Smooth muscle cell (in vitro differentiated cells): ENCODE data around the gene SNRPB. TPM values are rescaled to one million over a fixed set of nuclear protein-coding genes. Genes with fewer than 3 reads are reported as not detected.
A peak's percentile ranks its signal among the peaks of the same experiment; 100 is the strongest.
"Not testable (repeated sequence)": the region's sequence is repeated elsewhere in the genome, so short reads cannot be mapped to it uniquely, and the experiment has no call there.

Source experiments
- DNase-seq: peaks from one replicate; lab custom pipeline; 2025; ENCODE audit not compliant: unreplicated experiment; lab: John Stamatoyannopoulos, UW
- H2AFZ ChIP-seq: fragments of 200-600 bp; sonication (generic); 2 replicates; pipeline ENCODE4 v1.6.0; 2016; ENCODE audit warnings: antibody characterized with exemption, low read depth, mild to moderate bottlenecking
- H3F3A ChIP-seq: fragments of 200-600 bp; sonication (generic); 2 replicates; pipeline ENCODE4 v1.6.0; 2017; ENCODE audit warnings: antibody characterized with exemption, low read depth
- H3K27ac ChIP-seq: fragments of 200-600 bp; sonication (generic); 2 replicates; pipeline ENCODE4 v1.5.1; 2016; ENCODE audit warnings: low read depth, mild to moderate bottlenecking
- H3K27me3 ChIP-seq: fragments of 200-600 bp; sonication (generic); 2 replicates; pipeline ENCODE4 v1.6.1; 2016; ENCODE audit warnings: low read depth, mild to moderate bottlenecking
- H3K36me3 ChIP-seq: fragments of 200-600 bp; sonication (generic); 2 replicates; pipeline ENCODE4 v1.5.1; 2016; ENCODE audit warnings: low read depth
- H3K4me1 ChIP-seq: fragments of 200-600 bp; sonication (generic); 2 replicates; pipeline ENCODE4 v1.5.1; 2016; ENCODE audit warnings: low read depth
- H3K4me2 ChIP-seq: fragments of 200-600 bp; sonication (generic); 2 replicates; pipeline ENCODE4 v1.6.0; 2016; ENCODE audit warnings: mild to moderate bottlenecking
- H3K4me3 ChIP-seq: fragments of 200-600 bp; sonication (generic); 2 replicates; pipeline ENCODE4 v1.5.1; 2016; ENCODE audit warnings: mild to moderate bottlenecking
- H3K79me2 ChIP-seq: fragments of 200-600 bp; sonication (generic); 2 replicates; pipeline ENCODE4 v1.6.0; 2016; ENCODE audit warnings: low read depth, mild to moderate bottlenecking
- H3K9ac ChIP-seq: fragments of 200-600 bp; sonication (generic); 2 replicates; pipeline ENCODE4 v1.6.0; 2016; ENCODE audit warnings: low read depth
- H3K9me3 ChIP-seq: fragments of 200-600 bp; sonication (generic); replicated peaks from 2 replicates; pipeline ENCODE4 v1.5.1; 2016; ENCODE audit warnings: low read depth
- H4K20me1 ChIP-seq: fragments of 200-600 bp; sonication (generic); 2 replicates; pipeline ENCODE4 v1.6.0; 2016; ENCODE audit warnings: low read depth
- CTCF ChIP-seq: fragments of 200-600 bp; sonication (generic); IDR thresholded peaks from 2 replicates; pipeline ENCODE4 v1.5.1; 2017; ENCODE audit warnings: borderline replicate concordance, mild to moderate bottlenecking, antibody characterized with exemption; ENCODE audit not compliant: insufficient read depth, poor library complexity, severe bottlenecking
- WGBS: methylation state at CpG from one replicate; pipeline ENCODE4 v1.1.7; 2016; ENCODE audit warnings: low lambda C conversion rate; 5-methylcytosine and 5-hydroxymethylcytosine counted together
- polyA plus RNA-seq: library from polyadenylated mRNA; unstranded; fragments of >200 nt; fragmentation: Nextera tagmentation; extraction: Ambion mirVana; gene quantifications from 2 replicates; pipeline ENCODE4 v1.2.1, GENCODE V29; 2016
- total RNA-seq: library from RNA; depleted of rRNA; stranded (reverse); fragments of >200 nt; gene quantifications from 2 replicates; pipeline ENCODE4 v1.2.3, GENCODE V29; 2014

The SNRPB gene
- total and polyA plus RNA-seq, 2 experiments from 2014 or later: 250 to 281 TPM

GRCh38 chr20:2507464-2507863, 36.9 kb upstream of the SNRPB start:
- Histone ChIP-seq H2AFZ (no peak overlapping the region), H3K4me2 (peak overlapping the region; percentile 95), H4K20me1 (peaks cover 4% of the 10 kb centered on the region), H3F3A (no peaks in the 10 kb centered on the region), H3K79me2 (peaks cover 39% of the 10 kb centered on the region), H3K4me3 (peak overlapping the region; percentile 78), H3K4me1 (peaks cover 11% of the 10 kb centered on the region), H3K36me3 (no peaks in the 10 kb centered on the region), H3K9ac (no peak overlapping the region), H3K9me3 (no peaks in the 10 kb centered on the region), H3K27me3 (no peaks in the 10 kb centered on the region), H3K27ac (no peak overlapping the region)
- no peak for TF ChIP-seq CTCF
- 97% methylated on average over 5 of the region's 5 CpGs for WGBS
- no peak for DNase-seq

GRCh38 chr20:2506426-2506825, 35.8 kb upstream of the SNRPB start:
- DNase-seq, H3K4me2 ChIP-seq, H2AFZ ChIP-seq, H3F3A ChIP-seq, H3K36me3 ChIP-seq, H3K9me3 ChIP-seq, H3K27me3 ChIP-seq, H4K20me1 ChIP-seq, H3K27ac ChIP-seq, H3K4me3 ChIP-seq, H3K9ac ChIP-seq: not testable (repeated sequence)
- Histone ChIP-seq H3K4me1 (peaks cover 11% of the 10 kb centered on the region), H3K79me2 (peaks cover 39% of the 10 kb centered on the region)
- whole genome bisulfite sequencing: 95% methylated on average over 3 of the region's 5 CpGs

- H3K9ac ChIP-seq, H3K4me3 ChIP-seq, H3K4me2 ChIP-seq, H3K27ac ChIP-seq, H4K20me1 ChIP-seq, H3K9me3 ChIP-seq, H3K27me3 ChIP-seq, DNase-seq, H3K36me3 ChIP-seq, H2AFZ ChIP-seq, H3F3A ChIP-seq: not testable (repeated sequence)
- 83% methylated on average over 2 of the region's 2 CpGs for WGBS
- H3K79me2 ChIP-seq: peaks cover 39% of the 10 kb centered on the region
- peaks cover 10% of the 10 kb centered on the region for H3K4me1 ChIP-seq
Observed at GRCh38 chr20:2504803-2505202, 34.2 kb upstream of the SNRPB start.

- H3K9ac ChIP-seq, H3K36me3 ChIP-seq, H3K4me2 ChIP-seq, DNase-seq, H3K4me3 ChIP-seq, H3K9me3 ChIP-seq, H3F3A ChIP-seq, H4K20me1 ChIP-seq, H2AFZ ChIP-seq, H3K27me3 ChIP-seq, H3K4me1 ChIP-seq, H3K27ac ChIP-seq: not testable (repeated sequence)
- peaks cover 31% of the 10 kb centered on the region for H3K79me2 ChIP-seq
- 94% methylated on average over 2 of the region's 2 CpGs for WGBS
Observed at GRCh38 chr20:2502808-2503384, 32.3 kb upstream of the SNRPB start.

GRCh38 chr20:2485661-2486060, 15.1 kb upstream of the SNRPB start:
- 66% methylated on average over 4 of the region's 4 CpGs for WGBS
- Histone ChIP-seq H4K20me1 (no peaks in the 10 kb centered on the region), H3K36me3 (peaks cover 30% of the 10 kb centered on the region), H3K79me2 (no peaks in the 10 kb centered on the region), H3F3A (no peaks in the 10 kb centered on the region), H3K4me1 (no peaks in the 10 kb centered on the region), H3K4me3 (no peak overlapping the region), H2AFZ (no peak overlapping the region), H3K9ac (no peak overlapping the region), H3K4me2 (no peak overlapping the region), H3K27ac (no peak overlapping the region), H3K27me3 (no peaks in the 10 kb centered on the region), H3K9me3 (no peaks in the 10 kb centered on the region)
- TF ChIP-seq CTCF: no peak
- no peak for DNase-seq
